ENCODE results near the gene TAC4.

GRCh38 chr17:49835472-49835871, 12.4 kb downstream of the TAC4 start:
- TF ChIP-seq YY1 (IDR thresholded peaks at IDR 0.05; ENCODE audit: insufficient read depth, insufficient replicate concordance, low read depth, low read length) (no peak), ZFP36L1 (CRISPR knock-in tag; IDR thresholded peaks at IDR 0.05) (no peak), ETV6 (CRISPR knock-in tag; conservative IDR thresholded peaks at IDR 0.05) (no peak), ZFP37 (CRISPR knock-in tag; IDR thresholded peaks at IDR 0.05; ENCODE audit: borderline replicate concordance) (no peak), POGK (CRISPR knock-in tag; conservative IDR thresholded peaks at IDR 0.05) (no peak), NR1H2 (CRISPR knock-in tag; IDR thresholded peaks at IDR 0.05; ENCODE audit: borderline replicate concordance, low read depth) (no peak), SOX6 (IDR thresholded peaks at IDR 0.05) (no peak), SOX6 (CRISPR knock-in tag; IDR thresholded peaks at IDR 0.05) (no peak), SOX5 (CRISPR knock-in tag; IDR thresholded peaks at IDR 0.05; ENCODE audit: borderline replicate concordance) (no peak)

Measured in HepG2 (cell line).